AG04450 (cell line): ENCODE results near the gene AMMECR1. TPM values are rescaled to one million over a fixed set of nuclear protein-coding genes. Genes with fewer than 3 reads are reported as not detected.

Experiments
- CTCF ChIA-PET: fragments of 300-600, 350-600 bp; formaldehyde crosslinking; extraction: SDS; loops from one replicate; lab custom pipeline; 2022; ENCODE audit warnings: antibody characterized with exemption, inconsistent platforms; lab: Charles Lee
- POLR2A ChIA-PET: fragments of 350-600 bp; formaldehyde crosslinking; extraction: SDS; loops from one replicate; lab custom pipeline; 2021; ENCODE audit warnings: antibody characterized with exemption, inconsistent platforms; lab: Yijun Ruan, JAX
- DNase-seq: peaks from one replicate; pipeline ENCODE4 v3.0.0-alpha.2; 2011; ENCODE audit warnings: low read depth, low spot score
- H3K27ac ChIP-seq: one replicate; pipeline ENCODE4 v1.5.1; 2012; ENCODE audit warnings: low read depth, low read length, control low read depth
- H3K27me3 ChIP-seq: one replicate; pipeline ENCODE4 v1.6.0; 2012; ENCODE audit warnings: low read length; ENCODE audit not compliant: control insufficient read depth, insufficient read depth
- H3K4me3 ChIP-seq: 2 replicates; pipeline ENCODE4 v1.5.1; 2011; ENCODE audit warnings: mild to moderate bottlenecking, low read depth, low read length, control low read depth
- H3K9me3 ChIP-seq: 2 replicates; pipeline ENCODE4 v1.5.1; 2012; ENCODE audit warnings: low read length; ENCODE audit not compliant: control insufficient read depth, insufficient read depth
- CTCF ChIP-seq: IDR thresholded peaks from 2 replicates; pipeline ENCODE4 v1.5.1; 2011; ENCODE audit warnings: low read depth, low read length, control low read depth, inconsistent platforms
- polyA plus RNA-seq: library from polyadenylated mRNA; depleted of rRNA; stranded (reverse); fragments of >200 nt; gene quantifications from 2 replicates; pipeline ENCODE4 v1.2.3, GENCODE V29; 2011

Gene AMMECR1
- polyA plus RNA-seq, 1 experiment = 13.0 TPM

GRCh38 chrX:110180176-110180927, 137.5 kb downstream of the AMMECR1 start:
- peak; percentile 38 for DNase-seq
- H3K4me3 ChIP-seq = no peak overlapping the region
- no peaks in the 10 kb centered on the region for H3K27me3 ChIP-seq
- ChIA-PET POLR2A (interaction anchor here (1.0 kb wide), 1 partner anchor 19 kb away, joined by 3 read pairs; no protein-coding TSS in a partner anchor), CTCF (interaction anchor here (1.0 to 2.6 kb wide), 4 partner anchors 12 to 233 kb away, joined by 3 to 10 read pairs (median 6); no protein-coding TSS in a partner anchor)
- TF ChIP-seq CTCF = no peak
- H3K9me3 ChIP-seq = no peaks in the 10 kb centered on the region
- H3K27ac ChIP-seq = peak overlapping the region; percentile 65

GRCh38 chrX:110178179-110178865, 139.6 kb downstream of the AMMECR1 start:
- Histone ChIP-seq H3K27ac (no peak overlapping the region), H3K9me3 (no peaks in the 10 kb centered on the region), H3K27me3 (no peaks in the 10 kb centered on the region), H3K4me3 (no peak overlapping the region)
- TF ChIP-seq CTCF = no peak
- DNase-seq = no peak
- ChIA-PET POLR2A (interaction anchor here (0.7 kb wide), 1 partner anchor 162 kb away, joined by 4 read pairs; no protein-coding TSS in a partner anchor), CTCF (interaction anchor here (1.2 to 2.6 kb wide), 4 partner anchors 10 to 230 kb away, joined by 3 to 10 read pairs (median 4); no protein-coding TSS in a partner anchor)

- Histone ChIP-seq H3K9me3 (no peaks in the 10 kb centered on the region), H3K4me3 (no peak overlapping the region), H3K27ac (no peak overlapping the region), H3K27me3 (no peaks in the 10 kb centered on the region)
- POLR2A ChIA-PET = no interaction called here
- TF ChIP-seq CTCF = no peak
- CTCF ChIA-PET = interaction anchor here (0.6 to 1.9 kb wide), 3 partner anchors 12 to 45 kb away, joined by 3 to 5 read pairs (median 3); no protein-coding TSS in a partner anchor
- DNase-seq = no peak
Measured at GRCh38 chrX:110175696-110176095, 142.2 kb downstream of the AMMECR1 start.

GRCh38 chrX:110175146-110175545, 142.7 kb downstream of the AMMECR1 start:
- ChIA-PET POLR2A (no interaction called here), CTCF (interaction anchor here (0.7 to 1.9 kb wide), 3 partner anchors 12 to 238 kb away, joined by 3 to 5 read pairs (median 3); no protein-coding TSS in a partner anchor)
- H3K9me3 ChIP-seq = no peaks in the 10 kb centered on the region
- H3K27ac ChIP-seq = no peak overlapping the region
- no peaks in the 10 kb centered on the region for H3K27me3 ChIP-seq
- no peak for DNase-seq
- no peak overlapping the region for H3K4me3 ChIP-seq
- TF ChIP-seq CTCF = no peak
